ENCODE data around the gene LRRC51.
"Not testable (repeated sequence)": the region's sequence is repeated elsewhere in the genome, so short reads cannot be mapped to it uniquely, and the experiment has no call there.

The LRRC51 gene

DNA sequence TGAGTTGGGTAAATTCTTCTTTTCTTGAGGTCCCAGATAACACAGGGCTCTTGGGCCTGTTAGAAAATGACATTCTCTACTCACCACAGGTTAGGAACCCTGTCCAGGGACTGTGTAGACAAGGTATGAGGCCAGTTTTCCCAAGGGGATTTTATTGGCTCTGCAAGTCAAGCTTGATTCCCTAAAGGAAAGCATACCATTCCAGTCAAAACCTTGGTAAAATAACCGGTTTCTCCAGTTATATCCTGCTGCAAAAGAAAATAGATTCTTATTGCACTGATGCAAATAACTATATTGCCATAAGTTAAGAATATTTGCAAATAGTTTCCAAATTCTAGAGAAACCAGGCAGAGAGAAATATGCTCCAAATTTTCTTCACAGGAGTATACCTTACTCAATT lies 45.3 kb downstream of the LRRC51 start:
- H3K4me2 ChIP-seq (ENCODE audit: low read length) = no peak overlapping the region
- H3K27ac ChIP-seq (ENCODE audit: low read length) = no peak overlapping the region
- H3K4me1 ChIP-seq (ENCODE audit: low read length) = no peaks in the 10 kb centered on the region
- TF ChIP-seq, protein P1, sequence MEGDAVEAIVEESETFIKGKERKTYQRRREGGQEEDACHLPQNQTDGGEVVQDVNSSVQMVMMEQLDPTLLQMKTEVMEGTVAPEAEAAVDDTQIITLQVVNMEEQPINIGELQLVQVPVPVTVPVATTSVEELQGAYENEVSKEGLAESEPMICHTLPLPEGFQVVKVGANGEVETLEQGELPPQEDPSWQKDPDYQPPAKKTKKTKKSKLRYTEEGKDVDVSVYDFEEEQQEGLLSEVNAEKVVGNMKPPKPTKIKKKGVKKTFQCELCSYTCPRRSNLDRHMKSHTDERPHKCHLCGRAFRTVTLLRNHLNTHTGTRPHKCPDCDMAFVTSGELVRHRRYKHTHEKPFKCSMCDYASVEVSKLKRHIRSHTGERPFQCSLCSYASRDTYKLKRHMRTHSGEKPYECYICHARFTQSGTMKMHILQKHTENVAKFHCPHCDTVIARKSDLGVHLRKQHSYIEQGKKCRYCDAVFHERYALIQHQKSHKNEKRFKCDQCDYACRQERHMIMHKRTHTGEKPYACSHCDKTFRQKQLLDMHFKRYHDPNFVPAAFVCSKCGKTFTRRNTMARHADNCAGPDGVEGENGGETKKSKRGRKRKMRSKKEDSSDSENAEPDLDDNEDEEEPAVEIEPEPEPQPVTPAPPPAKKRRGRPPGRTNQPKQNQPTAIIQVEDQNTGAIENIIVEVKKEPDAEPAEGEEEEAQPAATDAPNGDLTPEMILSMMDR (IDR thresholded peaks at IDR 0.05; ENCODE audit: low read depth, low read length) = no peak
- TF ChIP-seq EZH2phosphoT487 (IDR thresholded peaks at IDR 0.05; ENCODE audit: low read depth) = no peak
- H3K27me3 ChIP-seq (ENCODE audit: low read depth, low read length) = no peaks in the 10 kb centered on the region
- no peak overlapping the region for H2AFZ ChIP-seq (ENCODE audit: low read depth, low read length)
- H3K9me3 ChIP-seq (ENCODE audit: insufficient read depth, low read length) = no peaks in the 10 kb centered on the region
- H4K20me1 ChIP-seq (ENCODE audit: insufficient read depth, low read length) = no peaks in the 10 kb centered on the region
- H3K36me3 ChIP-seq (replicated peaks; ENCODE audit: low read depth, low read length) = no peaks in the 10 kb centered on the region
- H3K9ac ChIP-seq (ENCODE audit: low read length) = no peak overlapping the region
- no peaks in the 10 kb centered on the region for H3K79me2 ChIP-seq (ENCODE audit: low read length)
- no peak overlapping the region for H3K4me3 ChIP-seq (ENCODE audit: low read length)

DNA sequence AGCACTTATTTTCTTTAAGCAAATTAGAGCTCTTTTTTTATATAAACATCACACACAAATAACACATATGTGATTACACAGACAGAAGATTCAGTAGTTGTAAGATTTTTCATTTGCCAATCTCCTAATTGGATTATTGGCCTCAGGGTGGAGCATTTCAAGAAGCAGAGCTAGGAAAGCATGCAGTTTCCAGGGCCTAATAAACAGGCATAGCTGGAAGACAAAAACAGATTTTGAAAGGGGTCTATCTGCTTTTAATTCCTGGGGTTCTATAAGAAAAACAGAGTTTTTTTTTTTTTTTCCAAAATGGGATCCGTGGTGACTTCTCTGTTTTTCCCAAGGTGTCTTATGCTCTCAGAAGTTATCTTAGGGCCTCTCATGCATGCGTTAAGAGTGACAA lies 47.3 kb downstream of the LRRC51 start:
- H3K27ac ChIP-seq (ENCODE audit: low read length) = no peak overlapping the region
- no peaks in the 10 kb centered on the region for H3K36me3 ChIP-seq (replicated peaks; ENCODE audit: low read depth, low read length)
- no peaks in the 10 kb centered on the region for H4K20me1 ChIP-seq (ENCODE audit: insufficient read depth, low read length)
- H3K4me1 ChIP-seq (ENCODE audit: low read length) = no peaks in the 10 kb centered on the region
- TF ChIP-seq, protein P1 (IDR thresholded peaks at IDR 0.05; ENCODE audit: low read depth, low read length) = no peak
- no peak for TF ChIP-seq EZH2phosphoT487 (IDR thresholded peaks at IDR 0.05; ENCODE audit: low read depth)
- no peak overlapping the region for H2AFZ ChIP-seq (ENCODE audit: low read depth, low read length)
- H3K4me2 ChIP-seq (ENCODE audit: low read length) = no peak overlapping the region
- H3K9ac ChIP-seq (ENCODE audit: low read length) = no peak overlapping the region
- H3K79me2 ChIP-seq (ENCODE audit: low read length) = no peaks in the 10 kb centered on the region
- H3K27me3 ChIP-seq (ENCODE audit: low read depth, low read length) = 0 out of 2 replicates have a peak, but pooled peaks cover 6% of the 10 kb centered on the region
- no peaks in the 10 kb centered on the region for H3K9me3 ChIP-seq (ENCODE audit: insufficient read depth, low read length)
- H3K4me3 ChIP-seq (ENCODE audit: low read length) = no peak overlapping the region

DNA sequence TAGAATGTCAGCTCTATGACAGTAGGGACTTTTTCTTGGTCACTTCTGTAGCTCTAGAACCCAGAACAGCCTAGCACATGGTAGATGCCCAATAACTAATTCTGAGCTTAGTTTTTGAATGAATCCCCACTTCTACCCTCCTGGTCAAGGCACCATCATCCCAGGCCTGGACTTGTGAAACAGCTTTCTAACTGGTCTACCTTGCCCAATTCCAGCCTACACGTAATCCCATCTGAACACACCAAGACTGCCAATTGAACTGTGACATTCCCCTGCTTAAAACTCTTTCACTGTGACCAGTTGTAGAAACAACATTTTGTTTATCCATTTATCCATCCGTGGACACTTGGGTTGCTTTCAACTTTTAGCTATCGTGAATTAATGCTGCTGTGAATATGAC lies 48.7 kb downstream of the LRRC51 start:
- no peaks in the 10 kb centered on the region for H3K4me1 ChIP-seq (ENCODE audit: low read length)
- H3K4me3 ChIP-seq (ENCODE audit: low read length) = no peak overlapping the region
- H3K79me2 ChIP-seq (ENCODE audit: low read length) = no peaks in the 10 kb centered on the region
- no peak overlapping the region for H2AFZ ChIP-seq (ENCODE audit: low read depth, low read length)
- H3K9me3 ChIP-seq (ENCODE audit: insufficient read depth, low read length) = no peaks in the 10 kb centered on the region
- no peaks in the 10 kb centered on the region for H4K20me1 ChIP-seq (ENCODE audit: insufficient read depth, low read length)
- H3K4me2 ChIP-seq (ENCODE audit: low read length) = no peak overlapping the region
- H3K36me3 ChIP-seq (replicated peaks; ENCODE audit: low read depth, low read length) = no peaks in the 10 kb centered on the region
- TF ChIP-seq EZH2phosphoT487 (IDR thresholded peaks at IDR 0.05; ENCODE audit: low read depth) = no peak
- TF ChIP-seq, protein P1 (IDR thresholded peaks at IDR 0.05; ENCODE audit: low read depth, low read length) = no peak
- H3K27ac ChIP-seq (ENCODE audit: low read length) = no peak overlapping the region
- H3K27me3 ChIP-seq (ENCODE audit: low read depth, low read length) = 0 out of 2 replicates have a peak, but pooled peaks cover 8% of the 10 kb centered on the region
- no peak overlapping the region for H3K9ac ChIP-seq (ENCODE audit: low read length)

DNA sequence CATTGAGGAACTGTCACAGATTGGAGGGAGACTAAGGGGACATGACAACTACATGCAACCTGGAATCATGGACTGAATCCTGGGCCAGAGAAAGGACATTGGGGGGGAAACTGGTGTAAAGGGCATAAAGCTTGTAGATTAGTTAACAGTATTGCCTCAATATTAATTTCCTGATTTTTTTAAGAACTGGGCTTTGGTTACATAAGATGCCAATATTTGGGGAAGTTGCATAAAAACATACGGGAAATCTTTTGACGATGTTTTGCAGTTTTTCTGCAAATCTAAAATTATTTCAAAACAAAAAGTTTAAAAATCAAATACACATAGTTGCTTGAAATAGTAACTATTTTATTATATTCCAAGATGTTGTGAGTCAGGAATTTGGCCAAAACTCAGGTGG lies 52.0 kb downstream of the LRRC51 start:
- H3K4me2 ChIP-seq (ENCODE audit: low read length) = no peak overlapping the region
- no peak overlapping the region for H3K27ac ChIP-seq (ENCODE audit: low read length)
- no peaks in the 10 kb centered on the region for H3K9me3 ChIP-seq (ENCODE audit: insufficient read depth, low read length)
- no peaks in the 10 kb centered on the region for H3K36me3 ChIP-seq (replicated peaks; ENCODE audit: low read depth, low read length)
- H2AFZ ChIP-seq (ENCODE audit: low read depth, low read length) = no peak overlapping the region
- TF ChIP-seq, protein P1 (IDR thresholded peaks at IDR 0.05; ENCODE audit: low read depth, low read length) = no peak
- no peak for TF ChIP-seq EZH2phosphoT487 (IDR thresholded peaks at IDR 0.05; ENCODE audit: low read depth)
- H3K4me3 ChIP-seq (ENCODE audit: low read length) = no peak overlapping the region
- H4K20me1 ChIP-seq (ENCODE audit: insufficient read depth, low read length) = no peaks in the 10 kb centered on the region
- 0 out of 2 replicates have a peak, but pooled peaks cover 8% of the 10 kb centered on the region for H3K27me3 ChIP-seq (ENCODE audit: low read depth, low read length)
- H3K79me2 ChIP-seq (ENCODE audit: low read length) = no peaks in the 10 kb centered on the region
- no peaks in the 10 kb centered on the region for H3K4me1 ChIP-seq (ENCODE audit: low read length)
- no peak overlapping the region for H3K9ac ChIP-seq (ENCODE audit: low read length)

DNA sequence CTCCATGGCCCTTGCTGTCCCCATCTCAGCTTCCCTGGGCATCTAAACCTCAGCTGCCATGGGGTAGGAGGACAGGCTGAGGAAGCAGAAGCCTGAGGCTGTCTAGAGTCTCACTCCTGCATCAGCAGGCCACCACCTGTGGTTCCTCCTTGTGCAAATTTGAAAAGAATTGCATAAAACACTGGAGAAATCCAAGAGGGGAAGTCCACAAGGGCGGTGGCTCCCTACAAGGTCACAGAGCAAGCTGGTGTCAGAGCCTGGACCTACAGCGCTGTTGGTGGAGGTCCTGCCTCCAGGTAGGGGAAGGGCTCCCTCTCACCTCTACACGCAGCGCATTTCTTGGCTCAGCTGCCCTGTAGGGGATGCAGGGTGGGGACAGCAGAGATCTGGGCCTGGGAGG lies 54.8 kb downstream of the LRRC51 start, which contains the start of gene FOLR3:
Gene FOLR3 (plus strand): TSS at position 253 of the 400 bp plus-strand sequence. CDS start 228 bp downstream, outside the sequence.
- not testable (repeated sequence) for H3K27ac ChIP-seq (ENCODE audit: low read length); H3K9me3 ChIP-seq (ENCODE audit: insufficient read depth, low read length); H3K4me1 ChIP-seq (ENCODE audit: low read length); H3K9ac ChIP-seq (ENCODE audit: low read length); H3K36me3 ChIP-seq (replicated peaks; ENCODE audit: low read depth, low read length); H2AFZ ChIP-seq (ENCODE audit: low read depth, low read length); H3K4me2 ChIP-seq (ENCODE audit: low read length); H3K4me3 ChIP-seq (ENCODE audit: low read length); H3K79me2 ChIP-seq (ENCODE audit: low read length); H4K20me1 ChIP-seq (ENCODE audit: insufficient read depth, low read length); H3K27me3 ChIP-seq (ENCODE audit: low read depth, low read length)
